GM04503 (cell line): Measurements from ENCODE around the gene ZMAT5.

Source experiments
- DNase-seq: peaks from one replicate; pipeline ENCODE4 v3.0.0-alpha.2; 2012; ENCODE audit warnings: low read depth

ZMAT5 gene, protein sequence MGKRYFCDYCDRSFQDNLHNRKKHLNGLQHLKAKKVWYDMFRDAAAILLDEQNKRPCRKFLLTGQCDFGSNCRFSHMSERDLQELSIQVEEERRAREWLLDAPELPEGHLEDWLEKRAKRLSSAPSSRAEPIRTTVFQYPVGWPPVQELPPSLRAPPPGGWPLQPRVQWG

DNA sequence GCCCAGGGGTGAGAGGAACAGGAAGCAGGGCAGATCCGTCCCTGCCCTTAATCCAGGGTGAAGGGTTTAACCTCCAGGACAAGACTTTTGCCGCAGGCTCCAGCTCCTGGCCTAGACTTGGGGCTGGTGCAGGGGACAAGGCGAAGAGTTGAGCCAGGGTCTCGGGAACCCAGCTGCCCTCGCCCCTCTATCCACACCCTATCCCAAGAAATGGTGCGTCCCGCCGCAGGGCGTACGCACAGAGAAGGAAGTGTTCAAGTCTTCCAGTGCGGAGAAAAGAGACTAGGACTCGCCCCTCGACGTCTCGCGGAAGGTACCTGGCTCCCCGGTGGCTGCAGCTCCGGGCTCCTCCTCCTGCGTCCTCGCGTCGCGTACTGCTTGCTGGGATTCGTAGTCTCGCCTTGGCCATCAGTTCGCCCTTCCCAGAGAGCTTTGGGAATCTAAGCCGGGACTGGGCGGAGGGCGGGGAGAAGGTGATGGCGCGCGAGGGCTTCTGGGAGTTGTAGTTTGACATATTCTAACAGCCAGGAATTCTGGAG lies at the start of gene ZMAT5:
Gene ZMAT5 (minus strand): TSS at position 376 of the 539 bp plus-strand sequence. CDS start 18,463 bp downstream, outside the sequence.
- peak; percentile 82 for DNase-seq

GRCh38 chr22:29816539-29816938 lies 49.7 kb upstream of the ZMAT5 start:
- no peak for DNase-seq

DNA sequence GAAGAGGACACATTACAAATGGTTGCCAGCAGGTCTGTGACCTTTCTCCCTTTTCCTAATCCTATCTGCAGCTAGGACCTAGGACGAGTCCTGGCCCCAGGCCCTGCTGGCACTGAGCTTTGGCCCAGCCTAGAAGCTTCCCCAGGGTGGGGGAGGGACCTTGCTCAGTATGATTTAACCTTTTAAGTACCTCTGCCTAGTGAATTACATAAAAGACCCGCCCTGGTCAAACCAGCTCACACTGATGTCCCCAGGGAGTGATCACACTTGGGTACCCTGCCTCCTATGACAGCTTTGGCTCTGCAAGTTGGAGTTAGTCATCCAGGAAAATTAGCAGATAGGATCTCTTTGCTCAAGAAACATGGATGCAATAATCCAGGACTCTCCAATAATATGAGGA lies 49.3 kb upstream of the ZMAT5 start:
- DNase-seq: no peak

DNA sequence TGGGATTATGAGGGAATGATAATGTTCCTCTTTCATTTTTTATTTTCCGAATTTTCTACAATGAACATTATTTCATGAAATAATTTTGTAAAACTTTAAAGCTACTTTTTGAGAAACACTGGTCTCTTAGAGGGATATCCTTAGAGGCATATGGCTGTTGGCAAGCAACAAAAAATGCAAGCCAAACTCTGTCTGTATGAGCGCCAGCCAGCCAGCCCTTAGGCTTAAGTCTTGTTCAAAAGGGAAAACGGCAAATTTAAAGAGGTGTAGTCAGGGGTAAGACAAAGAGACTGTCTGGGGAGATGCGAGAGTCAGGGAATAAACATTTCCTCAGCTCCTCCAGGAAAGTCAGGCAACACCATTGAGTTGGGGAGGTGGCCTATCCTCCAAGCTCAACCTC lies 48.8 kb upstream of the ZMAT5 start:
- no peak for DNase-seq

- no peak for DNase-seq
Observed at GRCh38 chr22:29814003-29814402, 47.2 kb upstream of the ZMAT5 start.

GRCh38 chr22:29813563-29813962 lies 46.8 kb upstream of the ZMAT5 start:
- no peak for DNase-seq

GRCh38 chr22:29813126-29813525 lies 46.3 kb upstream of the ZMAT5 start:
- no peak for DNase-seq

- no peak for DNase-seq
Observed at GRCh38 chr22:29811377-29811776, 44.6 kb upstream of the ZMAT5 start.

GRCh38 chr22:29810216-29810615 lies 43.4 kb upstream of the ZMAT5 start:
- no peak for DNase-seq

DNA sequence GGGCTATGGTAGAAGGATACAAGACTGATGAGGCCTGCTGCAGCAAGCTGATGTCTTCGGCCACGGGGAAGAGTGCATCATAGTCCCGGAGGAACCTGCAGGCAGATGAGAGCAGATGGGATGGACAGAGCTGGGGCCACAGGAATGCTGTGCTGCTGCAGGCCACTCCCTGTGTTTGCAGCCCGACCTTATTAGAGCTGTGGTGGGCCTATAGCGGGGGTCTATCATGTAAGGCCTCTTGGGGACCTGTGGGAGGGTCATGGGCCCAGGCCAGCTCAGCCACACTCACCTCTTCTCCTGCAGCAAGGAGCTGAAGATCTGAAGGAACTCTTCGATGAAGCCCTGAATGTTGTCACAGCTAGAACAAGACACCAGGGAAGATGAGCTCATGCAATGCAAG lies 39.4 kb upstream of the ZMAT5 start:
- no peak for DNase-seq

DNA sequence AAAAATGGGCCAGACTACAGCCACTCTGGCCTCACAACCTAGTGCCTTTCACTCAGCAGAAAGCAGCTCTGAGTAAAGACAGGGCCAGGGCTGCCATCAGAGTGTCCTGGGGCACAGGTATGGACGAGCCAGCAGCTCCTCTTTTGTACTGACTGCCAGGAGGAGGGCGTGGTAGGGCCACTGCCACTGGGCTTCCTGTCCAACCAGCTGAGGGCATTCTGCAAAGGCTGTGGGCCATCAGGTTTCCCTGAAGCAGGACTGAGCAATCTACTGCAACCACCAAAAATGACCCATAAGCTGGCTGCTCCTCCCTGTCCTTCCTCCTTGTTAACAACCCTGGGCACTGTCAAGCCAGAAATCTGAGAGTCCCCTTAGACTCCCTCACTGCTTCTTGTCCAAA lies 38.2 kb upstream of the ZMAT5 start:
- no peak for DNase-seq

- no peak for DNase-seq
Observed at GRCh38 chr22:29803190-29803589, 36.4 kb upstream of the ZMAT5 start.

GRCh38 chr22:29801796-29802195 lies 35.0 kb upstream of the ZMAT5 start:
- DNase-seq: no peak

DNA sequence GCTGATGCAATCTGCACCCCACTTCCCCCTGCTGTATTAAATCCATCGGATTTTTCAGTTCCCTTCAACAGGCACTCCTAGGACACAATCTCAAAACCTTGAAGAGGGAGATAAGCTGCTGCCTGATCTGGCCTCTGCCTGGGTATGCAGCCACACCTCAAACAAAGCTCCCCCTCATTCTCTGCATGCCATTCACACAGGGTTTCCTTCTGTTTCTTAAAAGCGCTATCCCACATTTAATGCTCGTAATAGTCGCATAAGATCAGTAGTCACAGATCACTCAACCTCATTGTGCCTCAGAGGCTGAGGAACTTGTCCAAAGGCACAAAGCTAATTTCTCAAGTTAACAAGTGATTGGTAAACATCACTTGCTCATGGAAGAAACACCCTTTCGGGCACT lies 34.3 kb upstream of the ZMAT5 start:
- no peak for DNase-seq

- DNase-seq: peak; percentile 94
Observed at GRCh38 chr22:29799217-29799680, 32.4 kb upstream of the ZMAT5 start.

DNA sequence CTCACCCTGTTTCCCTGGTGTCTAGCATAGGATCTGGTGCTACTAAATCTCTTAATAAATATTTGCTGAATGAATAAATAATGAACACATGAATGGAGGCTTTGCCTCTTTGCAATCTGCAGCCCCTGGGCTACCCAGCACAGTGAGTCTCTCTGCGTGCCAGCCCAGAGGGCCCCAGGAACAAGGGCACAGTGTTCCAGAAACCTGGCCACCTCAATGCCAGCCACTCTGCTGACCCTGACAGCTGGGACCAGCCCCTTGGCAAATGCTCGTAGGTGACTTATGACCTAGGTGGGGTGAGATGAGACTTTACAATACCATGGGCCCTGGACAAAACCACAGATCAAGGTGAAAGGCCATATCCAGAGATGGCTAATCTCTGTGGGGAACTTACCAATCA lies 32.0 kb upstream of the ZMAT5 start:
- no peak for DNase-seq

DNA sequence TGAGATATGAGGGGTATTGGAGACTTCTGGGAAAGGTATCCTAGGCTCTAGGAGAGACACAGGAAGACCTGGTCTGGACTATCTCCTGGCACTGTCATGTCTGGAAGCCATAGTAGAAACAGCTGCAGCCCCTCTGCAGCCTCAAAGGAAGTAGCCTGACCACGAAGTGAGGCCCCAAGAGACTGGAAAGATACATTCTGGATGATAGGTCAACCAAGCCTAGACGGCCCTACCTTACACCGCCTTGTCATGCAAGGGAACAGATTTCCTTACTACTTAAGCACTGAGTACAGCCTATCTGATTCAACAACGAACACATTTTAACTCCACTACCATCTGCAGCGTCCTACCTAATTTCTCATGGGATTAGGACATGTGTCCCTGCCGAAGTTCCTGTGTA lies 31.5 kb upstream of the ZMAT5 start:
- no peak for DNase-seq

DNA sequence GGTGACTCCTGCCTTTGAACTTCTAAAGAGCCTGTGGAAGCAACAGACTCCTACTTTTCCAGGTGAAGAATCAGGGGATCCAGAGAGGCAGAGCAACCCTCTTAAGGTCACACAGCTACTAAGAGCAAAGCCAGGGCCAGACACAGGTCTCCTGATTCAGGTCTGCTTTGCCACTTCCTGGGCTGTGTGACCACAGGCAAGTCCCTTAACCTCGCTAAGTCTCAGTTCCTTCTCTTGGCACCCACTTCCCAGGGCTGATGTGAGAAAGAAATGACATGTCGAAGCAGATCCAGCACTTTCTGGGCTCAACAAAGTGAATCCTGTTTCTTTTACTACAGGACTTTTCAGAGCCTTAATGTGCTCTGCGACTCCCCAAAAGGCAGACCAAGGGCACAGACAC lies 30.5 kb upstream of the ZMAT5 start:
- DNase-seq: no peak

GRCh38 chr22:29795663-29796062 lies 28.9 kb upstream of the ZMAT5 start:
- DNase-seq: no peak

- DNase-seq: no peak
Observed at GRCh38 chr22:29793396-29793795, 26.6 kb upstream of the ZMAT5 start.

DNA sequence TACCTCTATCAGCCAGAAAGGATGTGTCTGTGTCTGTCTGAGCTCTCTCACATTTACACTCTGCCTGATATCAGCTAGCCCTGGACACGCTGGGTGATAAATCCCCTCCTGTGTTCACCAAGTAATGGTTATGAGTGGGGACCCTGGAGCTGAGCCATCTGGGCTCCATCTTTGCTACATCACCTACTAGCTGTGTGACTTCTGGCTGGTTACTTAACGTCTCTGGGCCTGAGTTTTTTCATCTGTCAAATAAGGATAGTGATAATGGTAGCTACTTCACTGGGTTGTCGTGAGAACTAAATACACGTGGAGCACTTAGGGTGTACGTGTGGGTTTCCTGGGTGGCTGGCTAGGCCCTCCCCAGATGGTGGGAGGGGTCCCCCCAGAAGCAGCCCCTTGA lies 23.3 kb upstream of the ZMAT5 start:
- DNase-seq: no peak

- DNase-seq: no peak
Observed at GRCh38 chr22:29788339-29789279, 21.8 kb upstream of the ZMAT5 start.

GRCh38 chr22:29787371-29787980 lies 20.7 kb upstream of the ZMAT5 start:
- DNase-seq: no peak
